GM19395 (cell line): ENCODE data around the gene HARBI1.

Experiments
- ATAC-seq: cut with Tn5 transposase; IDR thresholded peaks from one replicate; pipeline ENCODE4 v1.9.1; 2021; ENCODE audit warnings: mild to moderate bottlenecking, moderate library complexity; ENCODE audit not compliant: unreplicated experiment

HARBI1 gene

DNA sequence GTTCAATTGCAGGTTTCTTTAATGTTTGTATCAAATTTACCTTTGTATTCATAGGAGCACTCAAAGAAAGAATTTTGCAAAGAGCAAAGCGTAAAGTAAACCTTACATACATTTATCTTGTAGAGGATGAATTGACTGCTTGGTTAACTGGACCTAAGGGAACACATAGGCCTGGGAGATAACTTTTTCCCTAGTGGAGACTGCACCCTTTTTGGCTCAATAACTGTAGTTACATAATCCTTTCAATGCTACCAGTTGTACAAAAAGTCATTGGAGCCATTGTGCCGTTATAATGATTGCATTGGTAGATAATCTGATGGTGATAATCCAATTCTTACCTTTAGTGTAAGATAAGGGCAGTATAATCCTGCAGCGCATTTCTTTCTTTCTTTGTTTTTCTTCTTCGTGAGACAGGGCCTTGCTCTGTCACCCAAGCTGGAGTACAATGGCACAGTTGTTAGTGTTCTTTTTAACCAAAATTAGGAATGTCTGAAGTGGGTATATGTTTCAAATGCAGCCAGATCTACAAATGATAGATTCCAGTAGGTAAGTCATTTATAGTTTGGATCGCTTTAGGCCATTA, 18.6 kb upstream of the HARBI1 start:
- ATAC-seq, result no peak

DNA sequence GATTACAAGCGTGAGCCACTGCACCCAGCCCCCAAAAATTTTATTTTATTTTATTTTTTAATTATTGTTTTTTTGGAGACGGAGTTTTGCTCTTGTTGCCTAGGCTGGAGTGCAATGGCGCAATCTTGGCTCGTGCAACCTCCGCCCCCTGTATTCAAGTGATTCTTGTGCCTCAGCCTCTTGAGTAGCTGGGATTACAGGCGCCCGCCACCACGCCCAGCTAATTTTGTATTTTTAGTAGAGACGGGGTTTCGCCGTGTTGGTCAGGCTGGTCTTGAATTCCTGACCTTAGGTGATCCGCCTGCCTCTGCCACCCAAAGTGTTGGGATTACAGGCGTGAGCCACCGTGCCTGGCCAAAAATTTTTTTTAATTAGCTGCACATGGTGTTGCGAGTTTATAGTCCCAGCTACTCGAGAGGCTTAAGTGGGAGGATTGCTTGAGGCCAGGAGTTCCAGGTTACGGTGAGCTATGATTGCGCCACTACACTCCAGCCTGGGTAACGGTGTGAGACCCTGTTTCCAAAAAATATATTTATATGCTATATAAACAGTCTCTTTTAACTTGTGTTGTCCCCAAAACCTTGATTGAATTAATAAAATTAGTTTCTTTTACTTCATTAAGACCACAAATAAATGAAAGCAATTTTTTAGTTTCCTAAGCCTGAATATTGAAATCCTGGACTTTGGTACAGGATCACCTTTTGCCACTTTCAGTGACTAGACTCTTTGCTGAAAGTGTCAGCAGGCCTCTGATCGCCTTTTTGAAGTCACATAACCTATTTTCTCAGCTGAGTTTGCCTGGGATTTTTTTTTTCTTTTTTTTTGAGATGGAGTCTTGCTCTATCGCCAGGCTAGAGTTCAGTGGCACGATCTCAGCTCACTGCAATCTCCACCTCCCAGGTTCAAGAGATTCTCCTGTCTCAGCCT, 16.5 kb upstream of the HARBI1 start:
- no peak for ATAC-seq

DNA sequence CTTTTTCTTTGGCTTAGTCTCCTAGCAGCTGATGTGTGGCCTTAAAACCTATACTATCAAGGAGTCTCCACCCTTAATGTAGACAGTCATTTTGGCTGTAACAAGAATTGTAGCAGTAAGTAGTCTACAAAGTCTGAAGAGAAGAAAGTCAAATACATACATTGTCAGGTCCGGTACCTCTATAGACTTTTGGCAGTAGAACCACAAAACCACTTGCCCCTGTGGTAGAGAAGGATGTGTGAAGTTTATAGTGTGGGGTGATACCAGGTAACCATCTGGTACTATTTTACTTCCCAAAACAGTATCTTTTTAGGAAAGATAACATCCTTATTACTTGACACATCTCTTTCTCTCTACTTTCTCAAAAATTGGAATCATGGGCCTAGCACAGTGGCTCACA, 15.5 kb upstream of the HARBI1 start:
- ATAC-seq, result no peak

DNA sequence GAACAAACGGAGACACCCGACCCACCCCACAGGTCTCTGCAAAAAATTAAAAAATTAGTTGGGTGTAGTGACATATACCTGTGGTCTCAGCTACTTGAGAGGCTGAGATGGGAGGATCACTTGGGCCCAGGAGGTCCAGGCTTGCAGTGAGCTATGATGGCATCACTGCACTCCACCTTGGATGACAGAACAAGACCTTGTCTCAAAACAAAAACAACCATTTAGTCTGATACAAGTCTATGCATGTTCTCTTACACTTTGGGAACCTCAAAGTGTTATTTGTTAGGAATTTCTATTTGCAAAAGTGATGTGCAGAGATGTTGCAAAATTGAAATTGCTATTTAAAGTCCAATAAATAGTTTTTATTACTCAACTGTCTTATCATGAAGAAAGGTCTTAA, 14.6 kb upstream of the HARBI1 start:
- no peak for ATAC-seq

DNA sequence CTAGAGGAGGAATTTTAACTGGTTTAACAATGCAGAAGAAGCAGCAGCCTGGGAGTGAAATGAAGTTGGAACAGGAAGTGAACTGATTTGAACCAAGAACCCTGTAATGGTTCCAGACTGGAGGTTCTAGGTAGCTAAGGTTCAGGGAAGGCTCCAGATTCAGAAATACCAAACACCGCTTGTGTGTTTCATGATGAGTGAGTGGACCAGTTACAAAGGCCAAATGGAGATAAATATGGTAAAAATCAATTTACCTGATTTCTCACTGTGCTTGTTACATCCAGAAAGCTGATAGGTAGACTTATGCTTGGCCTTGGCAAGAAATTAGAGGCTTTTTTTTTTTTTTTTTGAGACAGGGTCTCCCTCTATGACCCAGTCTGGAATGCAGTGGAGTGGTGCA, 13.2 kb upstream of the HARBI1 start:
- no peak for ATAC-seq

DNA sequence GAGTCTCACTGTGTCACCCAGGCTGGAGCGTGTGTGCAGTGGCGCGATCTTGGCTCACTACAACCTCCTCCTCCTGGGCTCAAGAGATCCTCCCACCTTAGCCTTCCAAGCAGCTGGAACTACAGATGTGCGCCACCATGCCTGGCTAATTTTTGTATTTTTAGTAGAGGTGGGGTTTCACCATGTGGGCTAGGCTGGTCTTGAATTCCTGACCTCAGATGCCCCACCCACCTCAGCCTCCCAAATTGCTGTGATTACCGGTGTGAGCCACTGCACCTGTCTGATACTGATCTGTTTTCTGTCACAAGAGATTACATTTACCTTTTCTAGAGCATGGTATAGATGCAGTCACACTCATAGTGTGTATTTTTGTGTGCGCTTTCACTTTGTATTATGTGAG, 11.9 kb upstream of the HARBI1 start:
- no peak for ATAC-seq

DNA sequence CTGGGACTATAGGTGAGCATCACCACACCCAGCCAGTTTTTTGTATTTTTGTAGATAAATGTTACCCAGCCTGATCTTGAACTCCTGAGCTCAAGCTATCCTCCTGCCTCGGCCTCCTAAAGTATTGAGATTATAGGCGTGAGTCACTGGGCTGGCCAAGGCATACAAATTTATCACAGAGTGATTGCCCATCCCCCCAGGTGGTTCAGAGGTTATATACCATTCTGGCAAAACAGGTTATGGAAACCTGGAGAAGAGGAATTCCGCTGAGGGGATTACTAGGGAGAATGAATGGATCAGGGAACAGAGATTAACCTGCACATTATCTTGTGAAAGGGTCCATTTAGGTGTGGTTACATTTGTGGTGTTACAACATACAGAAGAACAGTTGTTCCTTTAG, 8.4 kb upstream of the HARBI1 start:
- ATAC-seq, result no peak

DNA sequence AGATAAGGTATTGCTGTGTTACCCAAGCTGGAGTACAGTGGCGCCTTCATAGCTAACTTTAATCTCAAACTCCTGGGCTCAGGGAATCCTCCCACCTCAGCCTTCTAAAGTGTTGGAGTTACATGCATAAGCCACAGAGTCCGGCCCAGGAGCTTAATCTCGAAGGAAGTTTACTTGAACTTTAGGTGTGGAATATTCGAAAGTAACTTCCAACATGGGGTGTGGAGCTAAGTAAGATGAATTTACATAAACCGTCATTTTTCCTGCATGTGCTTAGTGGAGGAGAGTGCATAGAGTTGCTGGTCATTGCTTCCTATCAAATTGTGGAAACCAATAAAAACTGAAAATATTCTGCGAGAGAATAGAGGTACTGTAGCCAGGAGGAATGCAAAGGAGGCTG, 1.8 kb upstream of the HARBI1 start:
- no peak for ATAC-seq

DNA sequence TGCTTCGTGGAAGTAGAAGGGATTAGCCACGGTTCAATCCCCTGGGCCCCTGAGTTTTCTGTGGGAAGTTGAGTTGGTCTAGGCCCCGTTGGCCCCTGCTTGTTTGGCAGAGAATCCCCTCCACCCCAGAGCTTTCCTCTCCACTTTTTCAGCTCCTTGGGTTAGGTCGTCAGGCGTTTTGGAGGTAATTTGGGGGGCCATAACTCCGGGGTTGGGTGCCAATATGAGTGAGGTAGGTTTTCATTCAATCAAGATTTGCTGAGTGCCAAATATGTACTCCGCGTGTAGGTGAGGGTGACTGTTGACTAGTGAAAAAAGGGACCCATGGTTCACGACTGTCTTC, 916 bp upstream of the HARBI1 start:
- peak; percentile 6 for ATAC-seq

DNA sequence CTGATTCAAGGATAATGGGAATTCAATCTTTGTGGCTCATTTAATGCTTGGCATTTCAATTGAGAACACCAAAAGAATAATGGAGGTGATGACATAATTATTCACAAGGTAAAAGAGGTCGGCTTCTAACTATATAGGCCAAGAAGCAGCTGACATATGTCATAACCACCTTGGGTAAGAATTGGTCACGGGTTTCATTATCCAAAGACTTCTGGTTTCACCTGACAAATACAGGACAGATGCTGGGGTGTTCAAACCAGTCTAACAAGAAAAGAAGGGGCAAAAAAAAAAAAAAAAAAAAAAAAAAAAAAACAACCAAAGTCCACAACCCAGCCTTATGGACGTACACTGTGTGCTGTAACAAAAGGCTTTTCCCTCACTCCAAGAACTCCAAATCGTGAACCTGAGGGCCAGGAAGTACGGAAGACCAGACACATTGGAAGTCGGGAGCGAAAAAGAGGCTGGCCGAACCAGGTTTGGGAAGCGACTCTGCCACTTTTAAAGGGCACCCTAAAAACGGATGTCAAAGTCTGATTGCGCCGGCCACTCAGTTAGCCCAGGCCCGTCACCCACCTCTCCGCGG, 385 bp downstream of the HARBI1 start:
- peak; percentile 2 for ATAC-seq

DNA sequence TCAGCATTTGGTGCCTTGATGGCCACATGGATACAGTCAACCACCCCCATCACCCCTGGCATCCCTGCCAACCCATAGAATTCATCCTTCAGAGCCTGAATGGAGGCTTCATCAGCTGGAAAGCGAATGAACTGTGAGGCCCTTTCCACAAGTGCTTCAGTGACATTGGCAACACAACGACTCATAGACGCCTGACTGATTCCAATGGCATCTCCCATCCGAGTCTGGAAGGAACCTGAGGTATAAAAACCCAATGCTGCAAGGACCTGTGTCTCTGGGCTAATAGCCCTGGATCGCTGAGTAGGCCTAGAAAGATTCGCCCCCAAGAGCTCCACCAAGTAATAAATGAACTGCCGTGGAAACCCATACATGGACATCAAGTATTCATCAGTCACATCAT, 1.3 kb downstream of the HARBI1 start:
- ATAC-seq, result no peak

DNA sequence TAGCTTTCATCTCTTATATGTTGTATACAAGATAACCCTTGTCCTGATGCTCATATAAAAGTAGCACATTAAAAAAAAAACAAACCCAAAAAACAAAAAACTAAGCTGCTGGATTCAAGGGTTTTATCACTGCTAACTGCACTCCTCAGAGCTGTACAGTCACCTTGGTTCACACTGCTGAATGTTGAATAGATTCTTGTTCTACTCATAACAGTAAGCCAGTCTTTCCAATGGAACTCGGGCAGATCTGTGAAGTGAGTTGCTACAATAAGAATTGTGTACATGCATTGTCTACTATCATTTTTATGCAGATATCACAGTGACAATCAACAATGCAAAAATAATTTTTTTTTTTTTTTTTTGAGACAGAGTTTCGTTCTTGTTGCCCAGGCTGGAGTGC, 4.7 kb downstream of the HARBI1 start:
- no peak for ATAC-seq

DNA sequence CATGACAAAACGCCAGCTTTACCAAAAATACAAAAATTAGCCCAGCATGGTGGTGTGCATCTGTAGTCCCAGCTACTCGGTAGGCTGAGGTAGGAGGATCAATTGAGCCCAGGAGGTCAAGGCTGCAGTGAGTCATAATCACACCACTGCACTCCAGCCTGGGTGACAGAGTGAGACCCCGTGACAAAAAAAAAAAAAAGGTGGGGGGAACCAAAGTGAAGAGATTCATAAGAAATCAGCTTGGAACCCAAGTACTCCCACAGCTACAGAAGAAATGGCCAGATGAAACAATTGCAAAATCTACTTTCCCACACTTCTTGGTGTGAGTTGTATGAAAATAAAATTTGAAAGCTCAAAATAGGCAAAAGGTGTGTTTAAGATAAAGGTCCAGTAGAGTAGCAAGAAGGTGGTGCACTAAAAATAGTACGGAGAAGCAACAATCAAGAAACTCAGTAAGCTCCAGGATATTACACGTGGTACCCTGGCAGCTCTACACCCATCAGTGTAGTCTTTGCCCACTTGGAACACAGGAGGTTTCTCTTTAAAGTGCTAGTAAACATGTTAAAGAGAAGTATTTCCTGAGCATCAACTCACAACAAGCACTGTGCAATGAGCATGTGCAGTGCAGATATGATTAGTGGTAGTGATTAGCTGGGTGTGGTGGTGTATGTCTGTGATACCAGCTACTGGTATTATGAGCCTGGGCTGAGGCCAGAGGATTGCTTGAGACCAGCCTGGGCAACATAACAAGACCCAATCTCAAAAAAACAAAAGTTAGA, 5.3 kb downstream of the HARBI1 start:
- ATAC-seq, result no peak

DNA sequence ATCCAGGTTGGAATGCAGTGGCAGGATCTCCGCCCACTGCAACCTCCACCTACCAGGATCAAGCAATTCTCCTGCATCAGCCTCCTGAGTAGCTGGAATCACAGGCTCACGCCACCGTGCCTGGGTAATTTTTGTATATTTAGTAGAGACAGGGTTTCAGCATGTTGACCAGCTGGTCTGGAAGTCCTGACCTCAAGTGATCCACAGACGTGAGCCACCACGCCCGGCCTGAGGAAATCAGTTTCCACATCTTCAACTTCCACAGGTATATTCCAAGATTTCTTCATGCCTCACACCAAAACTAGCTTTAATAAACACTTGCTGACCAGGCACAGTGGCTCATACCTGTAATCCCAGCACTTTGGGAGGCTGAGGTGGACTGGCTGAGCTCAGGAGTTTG, 7.6 kb downstream of the HARBI1 start:
- ATAC-seq, result no peak

DNA sequence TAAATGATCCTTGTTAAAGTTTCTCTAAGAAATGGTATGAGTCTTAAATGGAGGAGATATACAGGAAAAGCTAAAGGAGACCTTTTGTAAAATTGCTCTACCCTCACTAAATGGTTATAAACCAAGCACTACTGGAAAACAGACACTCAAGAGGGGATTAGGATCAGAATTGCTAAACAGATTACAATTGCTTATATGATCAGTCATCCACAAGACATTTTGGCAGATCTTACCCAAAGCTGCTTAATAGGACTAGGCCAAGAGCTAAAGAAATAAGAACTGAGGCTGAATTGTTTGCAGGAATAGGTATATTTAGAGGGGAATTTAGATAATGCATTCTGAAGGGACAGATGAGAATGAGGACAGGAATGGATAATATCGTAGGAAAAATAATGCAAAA, 9.5 kb downstream of the HARBI1 start:
- ATAC-seq, result no peak

DNA sequence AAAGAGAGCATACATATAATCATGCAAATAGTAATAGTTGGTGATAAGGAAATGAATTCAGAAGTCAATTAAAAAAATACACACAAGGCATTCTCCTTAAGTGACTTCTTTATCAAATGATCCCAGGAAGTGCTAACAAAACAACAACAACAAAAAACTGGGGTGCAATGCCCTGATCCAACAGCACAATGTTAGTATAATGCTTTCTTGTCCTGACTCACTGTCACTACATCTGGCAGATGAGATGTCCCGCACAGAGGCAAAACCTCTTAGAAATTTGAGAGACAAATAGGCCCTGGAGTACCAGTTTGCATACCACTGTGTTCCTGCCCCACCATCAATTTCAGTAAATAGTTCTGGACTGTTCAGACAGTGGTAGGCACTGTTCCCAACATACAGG, 12.2 kb downstream of the HARBI1 start:
- no peak for ATAC-seq

DNA sequence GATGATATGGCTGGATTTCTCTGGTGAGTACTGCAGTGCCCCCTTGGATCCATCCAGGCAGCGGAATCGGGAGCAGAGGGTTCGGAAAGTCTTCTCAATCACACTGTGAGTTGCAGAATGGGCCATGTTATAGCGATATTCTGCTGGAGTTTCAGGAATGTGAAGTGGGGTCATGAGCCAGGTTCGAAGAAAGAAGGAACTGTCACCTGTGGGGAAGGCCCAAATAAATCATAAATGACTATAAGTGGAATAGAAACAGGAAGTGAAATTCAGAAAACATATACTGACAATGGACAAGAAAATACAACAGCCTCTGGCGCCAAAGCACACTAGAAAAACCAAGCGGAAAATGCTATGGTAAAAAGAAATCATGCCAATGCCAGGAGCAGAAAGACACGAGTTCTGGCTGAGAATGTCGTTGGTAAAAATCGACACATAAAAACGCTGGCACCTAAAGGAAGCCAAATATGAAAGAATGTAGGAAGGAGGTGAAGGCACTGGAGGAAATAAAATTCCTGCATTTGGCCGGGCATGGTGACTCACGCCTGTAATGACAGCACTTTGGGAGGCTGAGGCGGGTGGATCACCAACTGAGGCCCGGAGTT, 13.2 kb downstream of the HARBI1 start:
- no peak for ATAC-seq

DNA sequence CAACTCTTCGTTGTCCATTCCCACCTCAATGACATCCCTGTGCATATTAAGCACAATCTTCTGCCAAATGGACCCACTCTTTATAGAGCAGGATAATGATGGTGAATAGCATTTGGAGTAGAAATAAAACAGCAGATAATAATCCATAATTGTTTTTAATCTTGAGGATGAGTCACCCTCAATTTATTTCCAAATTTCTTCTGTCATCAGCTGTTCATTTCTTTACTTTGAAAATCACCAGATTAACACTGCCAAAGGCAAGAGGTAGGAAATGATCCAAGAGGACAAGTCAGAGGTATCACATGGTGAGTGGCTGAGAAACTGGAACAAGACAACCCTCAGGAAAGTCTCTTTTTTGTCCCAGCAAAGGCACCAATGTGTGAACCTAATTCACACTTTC, 15.9 kb downstream of the HARBI1 start:
- ATAC-seq, result no peak

DNA sequence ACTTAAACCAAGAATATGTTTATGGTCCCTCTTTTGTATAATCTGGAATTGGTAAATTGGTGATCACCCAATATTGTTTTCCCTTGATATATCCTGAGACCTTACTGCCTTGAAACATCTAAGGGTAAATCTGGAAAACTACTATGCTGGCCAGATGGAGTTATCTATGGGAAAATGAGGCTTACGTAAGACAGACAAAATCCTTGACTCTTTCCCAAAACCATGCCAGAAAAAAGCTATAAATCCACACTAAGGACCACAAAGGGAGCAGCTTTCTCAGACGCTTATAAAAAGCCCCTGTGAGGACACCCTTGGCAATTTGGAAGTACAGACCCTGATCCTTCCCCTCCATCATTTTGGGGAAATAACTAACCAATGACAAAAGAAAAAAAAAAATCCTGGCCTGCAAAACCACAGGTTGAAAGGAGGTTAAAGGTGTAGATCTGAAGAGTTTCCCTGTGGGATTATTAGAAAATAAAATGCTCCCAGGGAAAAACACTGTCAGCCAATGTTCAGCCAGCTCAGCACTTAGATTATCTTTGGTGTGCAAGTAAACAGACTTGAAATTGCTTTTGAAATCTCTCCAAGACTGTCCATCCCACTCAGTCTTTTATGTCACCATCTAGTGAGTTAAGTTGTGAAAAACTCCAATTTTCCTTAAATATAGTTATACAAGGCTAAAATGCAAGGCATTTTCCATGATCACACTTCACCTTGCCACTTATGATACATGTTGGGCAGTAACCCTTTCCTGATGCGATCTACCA, 16.6 kb downstream of the HARBI1 start:
- no peak for ATAC-seq
